ENCODE measurements around the gene CD44. TPM values are rescaled to one million over a fixed set of nuclear protein-coding genes. Genes with fewer than 3 reads are reported as not detected.

CD44 gene
- total RNA-seq, 4 donors from 2014 or later, result 19.5 to 32.5 (median 29.2) TPM

- intact Hi-C loops (cut with DNase I; ENCODE audit: low total_unique reads), result loop anchor here (10.0 kb wide), 1 partner anchor 238 kb away; no protein-coding TSS in a partner anchor
- no peak overlapping the region for H3K27ac ChIP-seq
Measured at GRCh38 chr11:35232891-35233330, 93.9 kb downstream of the CD44 start.

DNA sequence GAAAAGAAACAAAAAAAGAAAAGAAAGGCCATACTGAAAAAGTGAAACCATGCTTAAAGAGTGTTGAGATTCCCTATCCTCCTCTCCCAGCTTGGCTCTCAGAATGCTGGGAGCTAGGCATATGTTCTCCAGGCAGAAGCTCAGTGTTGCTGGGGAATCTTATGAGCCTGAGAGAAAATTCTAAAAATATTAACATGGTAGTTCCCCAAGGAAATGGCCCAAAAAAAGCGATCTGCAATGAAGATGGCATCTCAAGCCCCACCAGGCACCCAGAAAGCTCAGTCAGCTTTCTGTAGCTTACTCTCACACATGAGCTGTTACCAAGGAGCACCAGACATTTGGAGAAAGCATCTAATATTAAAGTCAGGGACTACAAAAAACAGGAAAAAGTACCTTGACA is 94.5 kb downstream of the CD44 start:
- Histone ChIP-seq H3K4me1 (peaks cover 0 to 3% of the 10 kb centered on the region in 2 donors), H3K9me3 (no peaks in the 10 kb centered on the region), H3K27me3 (no peaks in the 10 kb centered on the region), H3K4me3 (no peak overlapping the region), H3K27ac (no peak overlapping the region), H3K36me3 (peaks cover 0 to 11% of the 10 kb centered on the region in 2 donors)
- no peak for ATAC-seq
- TF ChIP-seq POLR2A (IDR thresholded peaks at IDR 0.05), result no peak
- TF ChIP-seq, protein P1, sequence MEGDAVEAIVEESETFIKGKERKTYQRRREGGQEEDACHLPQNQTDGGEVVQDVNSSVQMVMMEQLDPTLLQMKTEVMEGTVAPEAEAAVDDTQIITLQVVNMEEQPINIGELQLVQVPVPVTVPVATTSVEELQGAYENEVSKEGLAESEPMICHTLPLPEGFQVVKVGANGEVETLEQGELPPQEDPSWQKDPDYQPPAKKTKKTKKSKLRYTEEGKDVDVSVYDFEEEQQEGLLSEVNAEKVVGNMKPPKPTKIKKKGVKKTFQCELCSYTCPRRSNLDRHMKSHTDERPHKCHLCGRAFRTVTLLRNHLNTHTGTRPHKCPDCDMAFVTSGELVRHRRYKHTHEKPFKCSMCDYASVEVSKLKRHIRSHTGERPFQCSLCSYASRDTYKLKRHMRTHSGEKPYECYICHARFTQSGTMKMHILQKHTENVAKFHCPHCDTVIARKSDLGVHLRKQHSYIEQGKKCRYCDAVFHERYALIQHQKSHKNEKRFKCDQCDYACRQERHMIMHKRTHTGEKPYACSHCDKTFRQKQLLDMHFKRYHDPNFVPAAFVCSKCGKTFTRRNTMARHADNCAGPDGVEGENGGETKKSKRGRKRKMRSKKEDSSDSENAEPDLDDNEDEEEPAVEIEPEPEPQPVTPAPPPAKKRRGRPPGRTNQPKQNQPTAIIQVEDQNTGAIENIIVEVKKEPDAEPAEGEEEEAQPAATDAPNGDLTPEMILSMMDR (IDR thresholded peaks at IDR 0.05 in 4 of 5, conservative IDR thresholded peaks at IDR 0.05 in 1 of 5), result no peak
- intact Hi-C loops (cut with DNase I; ENCODE audit: low total_unique reads) (loop anchor here (10.0 kb wide), 1 partner anchor 239 kb away; no protein-coding TSS in a partner anchor), in situ Hi-C loops (cut with MboI; ENCODE audit: low sequenced_read_pairs in 4 of 4) (loop anchor here in 3 of 4 donors (10.0 to 25.0 kb wide), 2 partner anchors 309 to 646 kb away; no protein-coding TSS in a partner anchor)
- DNase-seq, result no peak

More at GRCh38 chr11:35232891-35233330, 93.9 kb downstream of the CD44 start:
- ATAC-seq, result no peak
- H3K4me1 ChIP-seq, result peaks cover 0 to 3% of the 10 kb centered on the region in 2 donors
- H3K27me3 ChIP-seq, result no peaks in the 10 kb centered on the region
- H3K9me3 ChIP-seq, result no peaks in the 10 kb centered on the region
- no peak overlapping the region for H3K4me3 ChIP-seq
- H3K36me3 ChIP-seq, result peaks cover 0 to 12% of the 10 kb centered on the region in 2 donors
- in situ Hi-C loops (cut with MboI; ENCODE audit: low sequenced_read_pairs in 4 of 4), result loop anchor here in 3 of 4 donors (10.0 to 25.0 kb wide), 2 partner anchors 308 to 646 kb away; no protein-coding TSS in a partner anchor
- DNase-seq, result no peak
- TF ChIP-seq, protein P1 (IDR thresholded peaks at IDR 0.05 in 4 of 5, conservative IDR thresholded peaks at IDR 0.05 in 1 of 5), result no peak
- TF ChIP-seq POLR2A (IDR thresholded peaks at IDR 0.05), result no peak

- intact Hi-C loops (cut with DNase I; ENCODE audit: low total_unique reads), result loop anchor here (5.0 to 10.0 kb wide), 2 partner anchors 158 to 240 kb away; no protein-coding TSS in a partner anchor
- Histone ChIP-seq H3K27ac (no peak overlapping the region), H3K36me3 (peaks cover 0 to under 1% of the 10 kb centered on the region in 2 donors), H3K4me1 (peaks cover 0 to 3% of the 10 kb centered on the region in 2 donors), H3K4me3 (no peak overlapping the region), H3K9me3 (no peaks in the 10 kb centered on the region), H3K27me3 (no peaks in the 10 kb centered on the region)
- DNase-seq (no peak), ATAC-seq (no peak)
- TF ChIP-seq, protein P1 (IDR thresholded peaks at IDR 0.05 in 4 of 5, conservative IDR thresholded peaks at IDR 0.05 in 1 of 5), result no peak
- TF ChIP-seq POLR2A (IDR thresholded peaks at IDR 0.05), result no peak
- in situ Hi-C loops (cut with MboI; ENCODE audit: low sequenced_read_pairs in 4 of 4), result loop anchor here in 3 of 4 donors (5.0 to 25.0 kb wide), 3 partner anchors 310 to 647 kb away; no protein-coding TSS in a partner anchor
Measured at GRCh38 chr11:35234460-35235156, 95.6 kb downstream of the CD44 start.

- Histone ChIP-seq H3K4me3 (no peak overlapping the region), H3K27ac (no peak overlapping the region), H3K4me1 (peaks cover 0 to 3% of the 10 kb centered on the region in 2 donors), H3K9me3 (no peaks in the 10 kb centered on the region), H3K36me3 (no peaks in the 10 kb centered on the region), H3K27me3 (no peaks in the 10 kb centered on the region)
- ATAC-seq (no peak), DNase-seq (no peak)
- TF ChIP-seq, protein P1 (IDR thresholded peaks at IDR 0.05 in 4 of 5, conservative IDR thresholded peaks at IDR 0.05 in 1 of 5), result no peak
- TF ChIP-seq POLR2A (IDR thresholded peaks at IDR 0.05), result no peak
- in situ Hi-C loops (cut with MboI; ENCODE audit: low sequenced_read_pairs in 4 of 4), result loop anchor here in 3 of 4 donors (5.0 to 25.0 kb wide), 3 partner anchors 310 to 648 kb away; no protein-coding TSS in a partner anchor
- intact Hi-C loops (cut with DNase I; ENCODE audit: low total_unique reads), result loop anchor here (5.0 to 10.0 kb wide), 2 partner anchors 157 to 240 kb away; no protein-coding TSS in a partner anchor
Measured at GRCh38 chr11:35235157-35235468, 96.1 kb downstream of the CD44 start.

All from gastrocnemius medialis (tissue), 4 donors.